SK-N-SH treated with all-trans-retinoic acid at 6 μM for 48 hours (cell line): ENCODE measurements around the gene NOL8.

Experiments
- ATAC-seq: fragments of 200-7000 bp; cut with Tn5 transposase; 3 replicates; pipeline ENCODE4 v1.9.1; 2020; ENCODE audit warnings: mild to moderate bottlenecking, moderate library complexity
- ARNTL ChIP-seq: fragments of 450-650 bp; formaldehyde crosslinking; IDR thresholded peaks from 2 replicates; pipeline ENCODE4 v1.5.0; 2020; ENCODE audit warnings: low read depth, mild to moderate bottlenecking, moderate library complexity, borderline replicate concordance
- BACH2 ChIP-seq: fragments of 250-450 bp; sonication (Bioruptor Pico); IDR thresholded peaks from 2 replicates; pipeline ENCODE4 v1.9.0; 2021; ENCODE audit warnings: mild to moderate bottlenecking, borderline replicate concordance
- CREB5 ChIP-seq: fragments of 250-450 bp; sonication (Bioruptor Pico); IDR thresholded peaks from 2 replicates; pipeline ENCODE4 v1.5.1; 2020; ENCODE audit warnings: low read depth, mild to moderate bottlenecking, moderate library complexity
- CSDC2 ChIP-seq: fragments of 250-450 bp; sonication (Bioruptor Pico); IDR thresholded peaks from 2 replicates; pipeline ENCODE4 v1.5.0; 2020; ENCODE audit warnings: mild to moderate bottlenecking, moderate library complexity
- CSRNP3 ChIP-seq: fragments of 250-450 bp; sonication (Bioruptor Pico); IDR thresholded peaks from 2 replicates; pipeline ENCODE4 v1.5.1; 2021; ENCODE audit warnings: mild to moderate bottlenecking, moderate library complexity
- ESRRG ChIP-seq: fragments of 250-450 bp; sonication (Bioruptor Pico); IDR thresholded peaks from 2 replicates; pipeline ENCODE4 v1.6.1; 2021; ENCODE audit warnings: mild to moderate bottlenecking
- GLIS3 ChIP-seq: fragments of 250-450 bp; sonication (Bioruptor Pico); IDR thresholded peaks from 2 replicates; pipeline ENCODE4 v1.5.0; 2020; ENCODE audit warnings: mild to moderate bottlenecking, moderate library complexity
- ISL1 ChIP-seq: fragments of 250-450 bp; sonication (Bioruptor Pico); IDR thresholded peaks from 2 replicates; pipeline ENCODE4 v2.1.2; 2022; ENCODE audit warnings: mild to moderate bottlenecking, moderate library complexity
- PATZ1 ChIP-seq: fragments of 250-450 bp; sonication (Bioruptor Pico); IDR thresholded peaks from 2 replicates; pipeline ENCODE4 v1.8.0; 2020; ENCODE audit warnings: mild to moderate bottlenecking, moderate library complexity, borderline replicate concordance
- POU6F1 ChIP-seq: fragments of 250-450 bp; sonication (Bioruptor Pico); IDR thresholded peaks from 2 replicates; pipeline ENCODE4 v1.8.0; 2021; ENCODE audit warnings: low read depth, mild to moderate bottlenecking, moderate library complexity, borderline replicate concordance
- PPARA ChIP-seq: fragments of 250-450 bp; sonication (Bioruptor Pico); IDR thresholded peaks from 2 replicates; pipeline ENCODE4 v1.5.0; 2020; ENCODE audit warnings: mild to moderate bottlenecking, borderline replicate concordance
- RARB ChIP-seq: fragments of 250-450 bp; sonication (Bioruptor Pico); IDR thresholded peaks from 2 replicates; pipeline ENCODE4 v1.8.0; 2021; ENCODE audit warnings: mild to moderate bottlenecking, moderate library complexity
- SNAI2 ChIP-seq: fragments of 250-450 bp; sonication (Bioruptor Pico); IDR thresholded peaks from 2 replicates; pipeline ENCODE4 v1.5.0; 2020; ENCODE audit warnings: mild to moderate bottlenecking, moderate library complexity
- TCF4 ChIP-seq: fragments of 250-450 bp; sonication (Bioruptor Pico); IDR thresholded peaks from 2 replicates; pipeline ENCODE4 v1.8.0; 2021; ENCODE audit warnings: mild to moderate bottlenecking, moderate library complexity, borderline replicate concordance
- ZC3H10 ChIP-seq: fragments of 250-450 bp; sonication (Bioruptor Pico); IDR thresholded peaks from 2 replicates; pipeline ENCODE4 v1.5.1; 2021; ENCODE audit warnings: mild to moderate bottlenecking, moderate library complexity
- ZFP3 ChIP-seq: fragments of 250-450 bp; sonication (Bioruptor Pico); IDR thresholded peaks from 2 replicates; pipeline ENCODE4 v1.5.0; 2020; ENCODE audit warnings: mild to moderate bottlenecking, moderate library complexity
- ZNF565 ChIP-seq: fragments of 450-650 bp; formaldehyde crosslinking; conservative IDR thresholded peaks from 2 replicates; pipeline ENCODE4 v1.5.0; 2020; ENCODE audit warnings: low read depth, mild to moderate bottlenecking, moderate library complexity
- ZNF70 ChIP-seq: fragments of 450-650 bp; formaldehyde crosslinking; IDR thresholded peaks from 2 replicates; pipeline ENCODE4 v1.5.0; 2020; ENCODE audit warnings: mild to moderate bottlenecking, moderate library complexity
- TF ChIP-seq, protein P1 (sequence below): fragments of 250-450 bp; sonication (Bioruptor Pico); IDR thresholded peaks from 2 replicates; pipeline ENCODE4 v1.5.0; 2020; ENCODE audit warnings: mild to moderate bottlenecking, moderate library complexity

Gene NOL8

GRCh38 chr9:92254381-92255337 is 70.5 kb downstream of the NOL8 start (continued):
- no peak for TF ChIP-seq PATZ1 (CRISPR knock-in tag)
- TF ChIP-seq ARNTL (CRISPR knock-in tag): no peak
- no peak for TF ChIP-seq ZNF70 (CRISPR knock-in tag)
- TF ChIP-seq BACH2 (CRISPR knock-in tag): no peak
- no peak for TF ChIP-seq POU6F1
- no peak for TF ChIP-seq ISL1 (CRISPR knock-in tag)
- TF ChIP-seq PPARA (CRISPR knock-in tag): no peak
- no peak for TF ChIP-seq ESRRG (CRISPR knock-in tag)
- TF ChIP-seq RARB (CRISPR knock-in tag): no peak
- TF ChIP-seq, protein P1, sequence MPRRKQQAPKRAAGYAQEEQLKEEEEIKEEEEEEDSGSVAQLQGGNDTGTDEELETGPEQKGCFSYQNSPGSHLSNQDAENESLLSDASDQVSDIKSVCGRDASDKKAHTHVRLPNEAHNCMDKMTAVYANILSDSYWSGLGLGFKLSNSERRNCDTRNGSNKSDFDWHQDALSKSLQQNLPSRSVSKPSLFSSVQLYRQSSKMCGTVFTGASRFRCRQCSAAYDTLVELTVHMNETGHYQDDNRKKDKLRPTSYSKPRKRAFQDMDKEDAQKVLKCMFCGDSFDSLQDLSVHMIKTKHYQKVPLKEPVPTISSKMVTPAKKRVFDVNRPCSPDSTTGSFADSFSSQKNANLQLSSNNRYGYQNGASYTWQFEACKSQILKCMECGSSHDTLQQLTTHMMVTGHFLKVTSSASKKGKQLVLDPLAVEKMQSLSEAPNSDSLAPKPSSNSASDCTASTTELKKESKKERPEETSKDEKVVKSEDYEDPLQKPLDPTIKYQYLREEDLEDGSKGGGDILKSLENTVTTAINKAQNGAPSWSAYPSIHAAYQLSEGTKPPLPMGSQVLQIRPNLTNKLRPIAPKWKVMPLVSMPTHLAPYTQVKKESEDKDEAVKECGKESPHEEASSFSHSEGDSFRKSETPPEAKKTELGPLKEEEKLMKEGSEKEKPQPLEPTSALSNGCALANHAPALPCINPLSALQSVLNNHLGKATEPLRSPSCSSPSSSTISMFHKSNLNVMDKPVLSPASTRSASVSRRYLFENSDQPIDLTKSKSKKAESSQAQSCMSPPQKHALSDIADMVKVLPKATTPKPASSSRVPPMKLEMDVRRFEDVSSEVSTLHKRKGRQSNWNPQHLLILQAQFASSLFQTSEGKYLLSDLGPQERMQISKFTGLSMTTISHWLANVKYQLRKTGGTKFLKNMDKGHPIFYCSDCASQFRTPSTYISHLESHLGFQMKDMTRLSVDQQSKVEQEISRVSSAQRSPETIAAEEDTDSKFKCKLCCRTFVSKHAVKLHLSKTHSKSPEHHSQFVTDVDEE (CRISPR knock-in tag): no peak

GRCh38 chr9:92253656-92254055 is 71.5 kb downstream of the NOL8 start:
- no peak for ATAC-seq
- TF ChIP-seq ARNTL (CRISPR knock-in tag) (no peak), ZFP3 (CRISPR knock-in tag) (no peak), TCF4 (CRISPR knock-in tag) (no peak), RARB (CRISPR knock-in tag) (no peak), PATZ1 (CRISPR knock-in tag) (no peak), CREB5 (CRISPR knock-in tag) (no peak), CSRNP3 (CRISPR knock-in tag) (no peak), ZNF70 (CRISPR knock-in tag) (no peak), ZC3H10 (CRISPR knock-in tag) (no peak), ESRRG (CRISPR knock-in tag) (no peak), CSDC2 (no peak), ISL1 (CRISPR knock-in tag) (no peak), GLIS3 (CRISPR knock-in tag) (no peak), ZNF565 (CRISPR knock-in tag) (no peak), SNAI2 (CRISPR knock-in tag) (no peak)
- TF ChIP-seq, protein P1 (CRISPR knock-in tag): no peak
